ENCODE measurements around the gene SCCPDH. TPM values are rescaled to one million over a fixed set of nuclear protein-coding genes. Genes with fewer than 3 reads are reported as not detected.

The SCCPDH gene
- total RNA-seq, result 3.4 and 14.2 TPM in 2 replicates

GRCh38 chr1:246724016-246724730 lies at the start of gene SCCPDH:
Gene SCCPDH (plus strand): TSS chr1:246724409. CDS start chr1:246724423, 14 bp downstream.

Other genes starting within 250 kb of the SCCPDH start
- 7.9 and 18.1 TPM in 2 replicates for gene SMYD3, start 217.1 kb upstream of the SCCPDH start, total RNA-seq
- 23.4 and 26.7 TPM in 2 replicates for gene TFB2M, start 158.1 kb upstream of the SCCPDH start, total RNA-seq
- gene CNST, start 158.0 kb upstream of the SCCPDH start, total RNA-seq, result 18.1 and 19.8 TPM in 2 replicates
- 46.8 and 60.5 TPM in 2 replicates for gene AHCTF1, start 207.5 kb downstream of the SCCPDH start, total RNA-seq

All from nasal cavity respiratory epithelium epithelial cell of viscerocranial mucosa (primary cell).